NCI-H1694 (cell line): Measurements from ENCODE around the gene ZNF205.
A peak's percentile ranks its signal among the peaks of the same experiment; 100 is the strongest.

ENCODE experiments used
- DNase-seq: peaks from one replicate; lab custom pipeline; 2025; lab: John Stamatoyannopoulos, UW

ZNF205 gene

DNA sequence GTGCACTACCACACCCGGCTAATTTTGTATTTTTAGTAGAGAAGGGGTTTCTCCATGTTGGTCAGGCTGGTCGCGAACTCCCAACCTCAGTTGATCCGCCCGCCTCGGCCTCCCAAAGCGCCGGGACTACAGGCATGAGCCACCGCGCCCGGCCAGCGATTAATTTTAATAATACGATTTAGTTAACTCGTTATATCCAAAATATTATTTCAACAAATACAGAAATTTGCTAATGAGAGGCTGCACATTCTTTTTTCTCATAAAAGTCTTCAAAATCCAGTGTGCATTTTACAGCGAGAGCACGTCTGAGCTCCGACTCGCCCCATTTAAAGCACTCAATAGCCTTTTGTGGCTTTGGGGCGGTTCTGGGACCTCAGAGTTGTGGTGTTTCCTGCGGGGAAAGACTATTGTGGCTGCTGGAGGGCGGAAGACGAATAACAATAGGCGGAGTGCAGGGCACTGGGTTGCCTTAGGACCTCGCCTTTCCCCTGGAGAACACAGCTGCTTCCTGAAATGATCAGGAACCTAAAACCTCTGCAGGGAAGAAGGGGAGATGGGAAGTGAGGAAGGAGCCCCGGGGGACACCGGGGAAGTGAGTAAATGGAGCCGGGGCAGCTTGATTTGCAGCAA, 10.4 kb upstream of the ZNF205 start:
- no peak for DNase-seq

DNA sequence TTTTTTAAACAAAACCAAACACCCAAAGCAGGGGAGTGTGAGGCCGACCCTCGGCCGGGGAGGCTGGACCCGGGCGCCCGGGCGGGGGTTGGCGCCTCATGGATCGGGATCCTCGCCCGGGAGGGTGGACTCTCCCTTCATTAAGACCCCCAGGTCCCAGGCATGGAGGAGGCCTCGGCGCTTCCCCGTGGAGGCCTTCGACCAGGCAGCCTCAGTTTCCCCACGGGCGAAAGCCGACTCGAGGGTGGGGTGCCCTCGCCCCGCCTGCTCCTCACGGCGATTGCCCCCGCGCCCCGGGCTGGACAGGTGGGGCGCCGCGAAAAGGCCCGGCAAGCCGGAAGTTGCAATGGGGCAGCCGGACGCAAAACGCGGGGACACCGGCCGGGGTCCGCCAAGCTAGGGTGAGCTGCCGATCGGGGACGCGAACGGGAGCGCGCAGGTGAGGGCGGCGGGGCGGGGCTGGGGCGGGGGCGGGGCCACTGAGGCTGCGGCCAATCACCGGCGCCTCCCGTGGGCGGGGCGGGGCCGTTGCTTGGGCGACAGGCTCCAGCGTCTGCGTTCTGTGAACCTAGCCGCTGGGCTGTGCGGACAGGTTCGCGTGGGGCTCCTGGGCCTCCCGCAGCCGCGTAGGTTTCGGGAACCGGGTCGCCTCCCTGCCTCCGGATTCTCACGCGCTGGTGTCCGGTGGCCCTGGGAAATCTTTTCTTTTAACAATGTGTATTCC, 6.0 kb upstream of the ZNF205 start:
- peak; percentile 54 for DNase-seq

DNA sequence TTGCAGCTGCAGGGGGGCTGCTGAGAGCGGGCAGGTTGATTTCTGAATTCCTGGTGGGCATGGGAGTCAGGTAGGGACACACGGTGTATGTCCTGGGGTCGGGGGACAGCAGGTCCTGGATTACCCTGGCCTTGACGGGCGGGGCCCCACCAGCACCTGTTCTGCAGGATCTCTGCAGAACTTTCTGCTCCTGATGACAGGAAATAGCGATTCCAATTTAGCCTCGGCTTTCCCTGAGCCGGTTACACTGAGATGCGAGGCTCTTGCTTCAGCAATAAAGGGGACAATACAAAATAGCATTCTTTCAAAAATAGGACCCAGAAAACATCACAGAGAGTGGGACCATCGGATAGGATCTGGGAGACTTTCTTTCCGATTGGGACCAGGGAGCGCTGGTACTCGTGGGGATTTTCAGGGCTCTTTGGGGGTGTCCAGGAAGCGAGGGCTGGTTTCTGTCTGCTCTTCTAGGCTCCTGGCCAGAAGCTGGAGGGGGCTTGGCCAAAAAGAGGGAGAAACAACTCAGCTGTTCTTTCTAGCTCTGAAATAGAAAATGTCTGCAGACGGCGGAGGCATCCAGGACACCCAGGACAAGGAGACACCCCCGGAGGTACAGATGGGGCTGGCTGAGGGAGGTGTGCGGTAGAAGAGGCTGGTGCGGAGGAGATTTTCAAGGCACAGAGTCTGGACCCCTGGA, 642 bp downstream of the ZNF205 start:
- DNase-seq = no peak

DNA sequence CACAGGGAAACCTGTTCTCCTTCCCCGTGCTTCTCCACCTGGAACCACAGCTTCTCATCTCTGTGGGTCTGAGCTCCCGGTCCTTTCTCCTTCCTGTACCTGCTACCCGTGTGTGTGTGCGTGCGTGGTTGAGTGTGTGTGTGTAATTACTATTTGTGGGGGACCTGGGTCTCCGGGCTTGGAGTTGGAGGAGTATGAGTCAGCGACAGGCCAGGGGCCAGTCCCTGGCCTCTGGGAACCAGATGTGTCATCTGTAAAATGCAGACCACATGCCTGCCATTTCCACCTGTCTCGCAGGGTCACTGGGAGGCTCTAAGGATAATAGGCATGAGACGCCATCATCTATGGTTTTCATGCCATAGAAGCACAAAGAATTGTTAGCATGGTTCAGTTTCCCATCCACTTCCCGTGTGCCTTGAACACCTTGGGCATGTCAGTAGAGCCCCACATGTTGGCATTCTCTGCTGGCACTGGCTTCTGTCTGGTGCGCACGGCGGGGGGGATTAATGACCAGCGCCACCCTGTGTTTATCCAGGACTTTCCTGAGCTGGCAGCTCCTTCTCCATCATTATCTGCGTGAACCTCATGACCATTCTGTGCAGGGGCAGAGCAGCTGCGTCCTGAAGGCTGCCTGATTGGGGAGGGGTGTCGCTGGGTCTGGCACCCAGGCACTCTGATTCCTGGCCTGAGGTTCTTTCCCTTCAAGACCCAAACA, 1.5 kb downstream of the ZNF205 start:
- DNase-seq = no peak

GRCh38 chr16:3115003-3115402, 2.6 kb downstream of the ZNF205 start:
- DNase-seq = no peak

GRCh38 chr16:3115561-3115960, 3.2 kb downstream of the ZNF205 start:
- no peak for DNase-seq

DNA sequence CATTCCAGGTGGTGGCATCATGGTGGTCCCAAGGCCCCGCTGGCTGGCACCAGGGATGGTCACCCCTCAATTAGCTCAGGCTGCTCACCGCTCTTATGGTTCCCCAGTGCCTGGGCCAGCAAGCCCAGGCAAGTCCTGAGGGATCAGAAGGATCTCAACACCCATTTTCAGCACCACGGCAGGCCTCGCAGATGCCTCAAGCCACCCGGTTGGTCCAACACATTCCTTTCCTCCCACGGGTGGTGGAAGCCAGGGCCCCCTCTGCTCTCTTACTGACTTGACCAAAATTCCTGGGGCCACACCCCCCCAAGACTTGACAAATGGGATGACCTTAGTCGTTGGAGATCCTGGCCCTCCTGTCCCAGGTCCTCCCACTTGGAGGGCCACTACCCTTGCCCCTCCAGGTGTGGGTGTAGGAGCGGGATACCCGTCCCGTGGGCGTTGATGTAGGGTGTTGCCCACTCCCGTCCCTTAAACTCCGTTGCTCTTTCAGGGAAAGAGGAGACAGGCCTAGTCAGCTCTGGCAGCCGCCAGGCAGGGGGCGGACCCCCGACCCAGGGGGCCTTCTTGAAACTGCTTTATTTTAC, 5.9 kb downstream of the ZNF205 start:
- no peak for DNase-seq

- no peak for DNase-seq
These were observed 6.5 kb downstream of the ZNF205 start for GRCh38 chr16:3118846-3119245.

GRCh38 chr16:3119286-3119685, 6.9 kb downstream of the ZNF205 start:
- DNase-seq = no peak

DNA sequence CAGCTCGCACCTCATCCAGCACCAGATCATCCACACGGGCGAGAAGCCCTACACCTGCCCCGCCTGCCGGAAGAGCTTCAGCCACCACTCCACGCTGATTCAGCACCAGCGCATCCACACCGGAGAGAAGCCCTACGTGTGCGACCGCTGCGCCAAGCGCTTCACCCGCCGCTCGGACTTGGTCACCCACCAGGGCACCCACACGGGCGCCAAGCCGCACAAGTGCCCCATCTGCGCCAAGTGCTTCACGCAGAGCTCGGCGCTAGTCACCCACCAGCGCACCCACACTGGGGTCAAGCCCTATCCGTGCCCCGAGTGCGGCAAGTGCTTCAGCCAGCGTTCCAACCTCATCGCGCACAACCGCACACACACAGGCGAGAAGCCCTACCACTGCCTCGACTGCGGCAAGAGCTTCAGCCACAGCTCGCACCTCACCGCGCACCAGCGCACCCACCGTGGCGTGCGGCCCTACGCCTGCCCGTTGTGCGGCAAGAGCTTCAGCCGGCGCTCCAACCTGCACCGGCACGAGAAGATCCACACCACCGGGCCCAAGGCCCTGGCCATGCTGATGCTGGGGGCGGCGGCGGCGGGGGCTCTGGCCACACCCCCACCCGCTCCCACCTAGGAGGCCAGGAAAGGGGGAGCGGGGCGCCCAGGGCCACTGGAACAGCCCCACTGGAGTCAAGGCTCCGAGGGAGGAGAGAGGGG, 7.5 kb downstream of the ZNF205 start:
- no peak for DNase-seq

GRCh38 chr16:3120435-3120834, 8.0 kb downstream of the ZNF205 start:
- no peak for DNase-seq

GRCh38 chr16:3121851-3122467, 9.6 kb downstream of the ZNF205 start:
- peak; percentile 49 for DNase-seq

GRCh38 chr16:3122926-3123570, 10.7 kb downstream of the ZNF205 start:
- DNase-seq = no peak

- DNase-seq = peak; percentile 89
These were observed 11.8 kb downstream of the ZNF205 start for GRCh38 chr16:3123986-3124886.

- no peak for DNase-seq
These were observed 15.4 kb downstream of the ZNF205 start for GRCh38 chr16:3127745-3128144.

GRCh38 chr16:3129137-3130131, 17.0 kb downstream of the ZNF205 start:
- peak; percentile 80 for DNase-seq

- DNase-seq = no peak
These were observed 19.5 kb downstream of the ZNF205 start for GRCh38 chr16:3131755-3132377.

- DNase-seq = no peak
These were observed 21.5 kb downstream of the ZNF205 start for GRCh38 chr16:3133844-3134243.
